HG03565 (cell line): ENCODE results near the gene AHI1.
A peak's percentile ranks its signal among the peaks of the same experiment; 100 is the strongest.

ENCODE experiments used
- ATAC-seq: cut with Tn5 transposase; IDR thresholded peaks from one replicate; pipeline ENCODE4 v1.9.1; 2021; ENCODE audit warnings: mild to moderate bottlenecking, moderate library complexity; ENCODE audit not compliant: unreplicated experiment

Gene AHI1

GRCh38 chr6:135464634-135465033, 32.9 kb downstream of the AHI1 start:
- ATAC-seq = peak; percentile 41

DNA sequence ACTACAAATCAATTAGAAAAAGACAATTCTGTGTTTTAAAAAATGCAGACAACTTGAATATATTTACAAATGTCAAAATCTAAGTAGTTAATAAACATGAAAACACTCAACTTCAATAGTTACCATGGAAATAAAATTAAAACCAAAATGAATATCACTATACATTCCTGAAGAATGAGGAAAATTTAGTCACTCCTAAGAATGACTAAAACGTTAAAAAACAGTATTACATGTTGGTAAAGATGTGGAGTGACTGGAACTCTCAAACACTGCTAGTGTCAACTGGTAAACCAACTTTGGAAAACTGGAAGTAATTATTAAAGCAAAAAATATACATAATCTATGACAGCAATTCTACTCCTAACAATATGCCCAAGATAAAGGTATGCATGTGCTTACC, 36.3 kb downstream of the AHI1 start:
- no peak for ATAC-seq

DNA sequence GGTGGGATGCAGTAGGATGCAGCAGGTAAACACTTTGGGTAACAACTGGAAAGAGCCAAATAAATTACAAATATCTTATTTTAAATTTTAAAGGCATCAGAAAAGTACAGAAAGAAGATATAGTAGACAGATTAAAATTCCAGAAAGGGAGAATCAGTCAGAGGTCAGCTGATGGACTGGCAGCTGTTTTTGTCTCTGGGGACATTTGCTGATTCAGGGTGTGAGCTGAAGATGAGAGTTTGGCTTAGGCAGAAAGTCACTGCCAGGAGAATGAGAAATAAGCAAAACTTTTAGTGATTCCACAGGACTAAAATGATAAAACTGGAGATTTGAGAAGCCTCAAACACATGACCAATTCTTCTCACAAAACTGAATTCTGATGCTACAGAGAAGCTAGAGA, 39.5 kb downstream of the AHI1 start:
- ATAC-seq = no peak

DNA sequence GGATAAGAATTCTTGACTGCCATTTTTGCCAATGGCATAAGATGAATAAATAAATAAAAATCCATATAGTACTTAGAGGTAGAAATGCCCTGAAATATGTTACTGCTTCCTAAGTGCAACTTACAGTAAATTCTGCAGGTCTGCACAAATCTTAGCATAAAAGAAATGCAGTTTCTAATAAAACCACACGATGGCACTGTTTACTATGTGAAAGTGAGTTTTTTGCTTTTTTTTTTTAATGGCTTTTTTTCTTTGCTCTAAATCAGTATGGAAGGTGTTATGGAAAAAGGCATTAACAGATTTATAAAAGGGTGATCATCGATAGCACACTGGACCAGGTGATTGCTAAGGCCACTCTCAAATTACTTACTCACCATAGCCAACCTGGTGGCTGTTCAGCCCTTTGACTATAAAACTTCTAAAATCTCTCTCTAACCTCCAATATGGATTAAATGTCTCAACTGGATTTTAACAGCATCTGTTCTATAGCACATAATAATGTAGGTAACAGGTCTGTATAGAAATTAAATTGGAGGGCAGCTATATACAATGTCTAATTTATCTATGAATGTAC, 45.8 kb downstream of the AHI1 start:
- ATAC-seq = no peak

DNA sequence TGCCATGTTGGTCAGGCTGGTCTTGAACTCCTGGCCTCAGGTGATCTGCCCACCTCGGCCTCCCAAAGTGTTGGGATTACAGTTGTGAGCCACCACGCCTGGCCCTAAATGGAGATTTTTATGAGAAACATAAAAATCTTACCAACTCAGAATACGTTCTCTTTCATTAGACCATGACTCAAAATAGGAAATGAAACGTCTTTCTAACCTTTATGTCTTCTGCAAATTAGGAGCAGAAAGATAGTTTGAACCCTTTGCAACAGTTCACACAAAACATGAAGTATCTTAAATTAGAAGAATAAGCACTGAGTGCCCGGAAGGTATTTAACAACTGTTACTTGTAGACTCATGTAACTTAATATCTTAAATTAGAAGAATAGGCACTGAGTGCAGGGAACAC, 48.3 kb downstream of the AHI1 start:
- ATAC-seq = no peak

DNA sequence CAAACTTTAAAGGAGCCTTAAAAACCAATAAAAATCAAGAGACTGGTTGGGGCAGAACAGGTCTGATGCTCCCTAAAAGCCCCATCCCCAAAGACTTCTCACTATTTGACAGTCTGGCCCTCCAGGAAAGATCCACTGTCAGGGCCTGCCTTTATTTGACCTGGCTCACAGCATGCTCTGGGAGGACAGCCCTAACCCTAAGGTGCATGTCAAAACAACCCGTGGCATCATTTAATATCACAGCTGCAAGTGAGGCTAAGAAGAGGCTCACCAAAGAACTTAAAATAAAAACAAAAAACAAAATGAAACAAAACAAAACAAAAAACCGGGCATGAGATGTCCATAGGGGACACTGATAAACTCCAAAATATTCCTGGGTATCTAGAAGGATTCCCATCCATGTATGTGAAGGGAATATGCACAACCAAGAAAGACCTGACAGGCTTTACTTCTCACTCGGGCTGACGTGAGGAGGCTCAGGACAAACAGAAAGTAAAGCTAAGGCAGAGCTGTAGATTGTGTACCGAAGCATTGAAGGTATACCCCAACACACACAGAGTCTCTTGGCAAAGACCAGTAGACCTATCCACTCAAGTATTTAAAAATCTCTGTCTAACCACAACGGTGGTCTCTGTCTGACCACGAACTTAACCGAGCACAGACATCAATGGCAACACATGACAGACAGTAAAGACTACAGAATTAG, 57.3 kb downstream of the AHI1 start:
- ATAC-seq = peak; percentile 58

DNA sequence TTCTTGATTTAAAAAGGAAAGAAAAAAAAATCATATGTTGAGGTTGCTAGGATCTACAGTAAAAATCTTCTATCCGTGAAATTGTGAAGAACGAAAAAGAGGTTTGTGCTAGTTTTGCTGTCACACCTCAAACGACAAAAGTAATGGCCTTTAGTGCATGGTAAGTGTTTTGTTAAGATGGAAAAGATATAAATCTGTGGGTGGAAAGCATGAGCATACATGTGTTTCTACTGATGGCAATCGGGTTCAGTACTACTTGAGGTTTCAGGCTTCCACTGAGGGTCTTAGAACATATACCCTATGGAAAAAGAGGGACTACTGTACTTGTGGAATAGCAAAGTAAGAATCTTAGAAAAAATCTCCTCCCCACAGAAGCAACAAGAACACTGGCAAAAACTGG, 58.0 kb downstream of the AHI1 start:
- ATAC-seq = no peak

- no peak for ATAC-seq
Observed at GRCh38 chr6:135438907-135439535, 58.5 kb downstream of the AHI1 start.

GRCh38 chr6:135434991-135435390, 62.5 kb downstream of the AHI1 start:
- ATAC-seq = no peak

GRCh38 chr6:135434095-135434494, 63.4 kb downstream of the AHI1 start:
- no peak for ATAC-seq

DNA sequence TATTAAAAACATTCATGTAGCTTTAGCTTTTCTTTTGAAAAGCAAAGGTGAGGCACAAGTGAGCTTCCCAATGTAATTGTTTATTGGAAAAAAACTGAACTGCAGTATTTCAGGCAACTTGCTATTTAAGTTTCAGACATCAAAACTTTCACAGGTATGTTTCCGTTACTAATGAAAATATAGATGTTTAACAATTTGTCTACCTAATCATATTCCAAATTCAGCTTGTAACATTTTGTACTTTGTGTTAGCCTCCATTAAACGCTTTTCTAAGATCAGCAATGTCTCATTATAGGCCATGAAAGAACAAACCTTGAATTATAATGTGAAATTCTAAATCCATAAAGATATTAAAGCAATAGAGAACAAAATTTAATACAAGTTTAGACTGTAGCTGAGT, 69.5 kb downstream of the AHI1 start:
- no peak for ATAC-seq

GRCh38 chr6:135426833-135427232, 70.7 kb downstream of the AHI1 start:
- ATAC-seq = no peak

DNA sequence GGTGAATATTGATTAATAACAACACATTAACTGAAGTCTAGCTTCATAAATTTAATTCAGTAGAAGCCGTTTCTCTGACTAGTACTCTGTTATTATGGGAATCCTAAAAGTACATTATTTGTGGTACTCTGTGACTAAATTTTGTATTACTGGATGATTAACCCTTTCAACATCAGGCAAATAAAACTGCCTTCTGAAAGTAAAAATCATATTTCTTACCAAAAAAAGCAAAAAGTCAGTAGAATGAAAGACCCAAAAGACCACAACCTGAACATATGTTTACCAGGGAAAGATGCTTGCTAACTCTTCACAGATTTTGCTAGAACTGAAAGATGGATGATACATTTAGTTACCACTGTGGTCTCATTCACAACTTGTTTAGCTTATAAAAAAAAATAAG, 73.2 kb downstream of the AHI1 start:
- no peak for ATAC-seq

GRCh38 chr6:135423649-135424128, 73.9 kb downstream of the AHI1 start:
- peak; percentile 78 for ATAC-seq

GRCh38 chr6:135419162-135419561, 78.4 kb downstream of the AHI1 start:
- no peak for ATAC-seq

DNA sequence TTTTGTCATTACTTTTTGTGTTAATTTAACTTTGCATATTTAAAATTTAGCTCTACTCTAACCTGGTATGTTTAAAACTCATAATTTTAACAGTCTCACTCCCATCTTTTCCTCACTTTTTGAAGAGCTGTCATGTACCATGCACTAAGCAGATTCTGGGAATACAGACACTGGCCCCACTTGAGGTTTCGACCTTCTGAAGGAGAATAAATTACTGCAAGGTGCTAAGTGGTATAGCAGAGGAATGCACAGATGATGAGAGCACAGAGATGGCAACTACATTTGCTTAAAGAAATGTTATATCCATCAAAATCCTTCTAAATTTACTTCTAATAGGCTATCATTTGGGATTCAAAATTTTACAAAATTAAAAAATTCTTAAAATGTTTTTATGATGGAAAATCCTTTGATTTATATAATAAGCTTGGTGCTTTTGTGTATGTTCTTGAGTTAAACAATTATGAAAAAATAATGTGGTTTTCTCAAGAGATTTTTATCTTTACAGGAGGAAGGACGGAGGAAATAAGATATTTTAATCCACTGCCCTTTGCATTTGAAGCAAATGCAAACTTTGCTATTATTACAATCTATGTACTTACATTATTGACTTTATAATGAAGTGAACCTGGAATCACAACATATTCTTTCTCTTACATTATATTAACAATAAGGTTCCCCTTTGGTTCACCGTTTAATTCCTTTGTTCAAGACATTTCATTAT, 79.3 kb downstream of the AHI1 start:
- ATAC-seq = no peak

DNA sequence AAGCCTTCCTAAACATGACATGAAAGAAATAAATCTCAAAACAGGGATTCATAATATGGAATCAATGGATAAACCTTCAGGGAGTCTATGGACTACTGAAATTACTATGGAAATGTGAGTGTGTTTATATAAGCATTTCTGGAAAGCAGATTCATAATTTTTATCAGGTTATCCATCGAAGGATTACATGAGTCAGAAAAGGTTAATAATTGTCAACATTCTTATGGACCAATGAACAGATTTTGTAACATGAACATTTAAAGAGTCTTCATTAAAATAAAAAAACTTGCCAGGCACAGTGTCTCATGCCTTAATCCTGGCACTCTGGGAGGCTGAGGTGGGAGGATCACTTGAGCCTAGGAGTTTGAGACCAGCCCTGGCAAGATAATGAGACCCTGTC, 84.8 kb downstream of the AHI1 start:
- no peak for ATAC-seq

GRCh38 chr6:135411849-135412248, 85.7 kb downstream of the AHI1 start:
- no peak for ATAC-seq

GRCh38 chr6:135411339-135411738, 86.2 kb downstream of the AHI1 start:
- no peak for ATAC-seq

- no peak for ATAC-seq
Observed at GRCh38 chr6:135410856-135411255, 86.7 kb downstream of the AHI1 start.

GRCh38 chr6:135403584-135403983, 94.0 kb downstream of the AHI1 start:
- ATAC-seq = no peak

- no peak for ATAC-seq
Observed at GRCh38 chr6:135402311-135402710, 95.2 kb downstream of the AHI1 start.
